GM13976 (cell line): ENCODE data around the gene NADK2.

ENCODE experiments used
- DNase-seq: peaks from one replicate; pipeline ENCODE4 v3.0.0; 2012; ENCODE audit warnings: low spot score
- in situ Hi-C: fragments of 300-500 bp; cut with MboI; formaldehyde crosslinking; loops from one replicate; pipeline ENCODE4 v1.12.0; 2022; ENCODE audit warnings: low sequenced_read_pairs, mixed read lengths, inconsistent platforms; ENCODE audit not compliant: unreplicated experiment
- TF ChIP-seq, protein P1 (sequence below): IDR thresholded peaks from 2 replicates; pipeline ENCODE4 v1.5.1; 2012; ENCODE audit warnings: borderline replicate concordance, mild to moderate bottlenecking; ENCODE audit not compliant: insufficient read depth; ENCODE audit errors: extremely low read depth, missing control alignments, control extremely low read depth

The NADK2 gene

GRCh38 chr5:36177715-36178523, 63.8 kb downstream of the NADK2 start:
- DNase-seq: peak; percentile 12
- in situ Hi-C loops: no loop called here
- TF ChIP-seq, protein P1, sequence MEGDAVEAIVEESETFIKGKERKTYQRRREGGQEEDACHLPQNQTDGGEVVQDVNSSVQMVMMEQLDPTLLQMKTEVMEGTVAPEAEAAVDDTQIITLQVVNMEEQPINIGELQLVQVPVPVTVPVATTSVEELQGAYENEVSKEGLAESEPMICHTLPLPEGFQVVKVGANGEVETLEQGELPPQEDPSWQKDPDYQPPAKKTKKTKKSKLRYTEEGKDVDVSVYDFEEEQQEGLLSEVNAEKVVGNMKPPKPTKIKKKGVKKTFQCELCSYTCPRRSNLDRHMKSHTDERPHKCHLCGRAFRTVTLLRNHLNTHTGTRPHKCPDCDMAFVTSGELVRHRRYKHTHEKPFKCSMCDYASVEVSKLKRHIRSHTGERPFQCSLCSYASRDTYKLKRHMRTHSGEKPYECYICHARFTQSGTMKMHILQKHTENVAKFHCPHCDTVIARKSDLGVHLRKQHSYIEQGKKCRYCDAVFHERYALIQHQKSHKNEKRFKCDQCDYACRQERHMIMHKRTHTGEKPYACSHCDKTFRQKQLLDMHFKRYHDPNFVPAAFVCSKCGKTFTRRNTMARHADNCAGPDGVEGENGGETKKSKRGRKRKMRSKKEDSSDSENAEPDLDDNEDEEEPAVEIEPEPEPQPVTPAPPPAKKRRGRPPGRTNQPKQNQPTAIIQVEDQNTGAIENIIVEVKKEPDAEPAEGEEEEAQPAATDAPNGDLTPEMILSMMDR: peak; percentile 19

DNA sequence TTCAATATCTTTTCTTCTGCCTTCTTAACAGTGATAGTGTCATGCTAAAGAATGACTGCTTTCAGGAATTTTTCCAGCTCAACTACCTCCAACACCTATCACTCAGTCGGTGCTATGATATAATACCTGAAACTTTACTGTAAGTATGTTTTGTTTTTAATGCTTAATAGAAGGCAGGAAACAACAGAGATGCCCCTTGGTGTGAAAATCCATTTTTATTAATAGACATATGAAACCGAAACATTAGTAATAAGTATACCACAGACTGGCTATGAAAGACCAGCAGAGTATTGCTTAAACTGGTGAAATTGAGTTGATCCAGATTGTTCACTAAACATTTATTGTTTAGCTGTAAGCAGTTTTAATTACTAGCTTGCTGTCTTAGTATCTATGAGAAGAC, 64.6 kb downstream of the NADK2 start:
- TF ChIP-seq, protein P1: no peak
- DNase-seq: peak; percentile 37
- in situ Hi-C loops: no loop called here

GRCh38 chr5:36175043-36175442, 66.7 kb downstream of the NADK2 start:
- TF ChIP-seq, protein P1: no peak
- in situ Hi-C loops: no loop called here

GRCh38 chr5:36174119-36174518, 67.6 kb downstream of the NADK2 start:
- in situ Hi-C loops: no loop called here
- TF ChIP-seq, protein P1: no peak
- DNase-seq: no peak

More at GRCh38 chr5:36175043-36175442, 66.7 kb downstream of the NADK2 start:
- no peak for DNase-seq

DNA sequence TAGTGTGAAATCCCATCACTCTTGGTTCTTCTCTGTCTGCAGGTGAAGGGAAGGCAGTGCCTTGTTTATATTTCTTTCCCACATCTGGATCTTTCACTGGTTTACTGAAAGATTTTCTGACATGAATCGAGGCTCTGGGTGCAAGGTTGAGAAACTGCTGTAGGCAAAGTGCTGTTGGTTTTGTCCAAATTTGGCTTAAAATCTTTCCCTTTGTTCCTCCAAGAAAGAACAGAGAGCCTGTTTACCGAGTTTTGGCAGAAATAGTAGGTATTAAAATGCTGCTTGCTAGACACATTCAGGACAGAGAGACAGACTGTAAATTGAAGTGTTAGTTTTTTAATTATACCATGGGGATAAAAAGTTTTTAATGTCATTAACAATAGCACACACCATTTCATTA, 68.3 kb downstream of the NADK2 start:
- no peak for DNase-seq
- in situ Hi-C loops: no loop called here
- TF ChIP-seq, protein P1: no peak

GRCh38 chr5:36172599-36172998, 69.1 kb downstream of the NADK2 start:
- TF ChIP-seq, protein P1: no peak
- in situ Hi-C loops: no loop called here

More at GRCh38 chr5:36172599-36172998, 69.1 kb downstream of the NADK2 start:
- no peak for DNase-seq
